ENCODE measurements around the gene DHRS3.

The DHRS3 gene

GRCh38 chr1:12585536-12585935 is 32.5 kb downstream of the DHRS3 start:
- Histone ChIP-seq H3K79me2 (peaks cover 3% of the 10 kb centered on the region), H3K4me2 (ENCODE audit: low read length) (no peak overlapping the region), H2AFZ (no peak overlapping the region), H3K36me3 (ENCODE audit: control insufficient read depth, insufficient read depth, low read length) (no peaks in the 10 kb centered on the region), H3K27me3 (ENCODE audit: control insufficient read depth, insufficient read depth, low read length) (no peaks in the 10 kb centered on the region), H3K9ac (no peak overlapping the region), H3K4me1 (no peaks in the 10 kb centered on the region), H3K27ac (no peak overlapping the region), H3K9me3 (ENCODE audit: control insufficient read depth, low read length) (no peaks in the 10 kb centered on the region), H3K4me3 (ENCODE audit: low read depth, low read length) (no peak overlapping the region)
- TF ChIP-seq CTCF (IDR thresholded peaks at IDR 0.05) = no peak

- Histone ChIP-seq H3K4me2 (ENCODE audit: low read length) (no peak overlapping the region), H3K4me1 (no peaks in the 10 kb centered on the region), H3K79me2 (peaks cover 3% of the 10 kb centered on the region), H3K9ac (no peak overlapping the region), H2AFZ (no peak overlapping the region), H3K9me3 (ENCODE audit: control insufficient read depth, low read length) (no peaks in the 10 kb centered on the region), H3K27ac (no peak overlapping the region), H3K4me3 (ENCODE audit: low read depth, low read length) (no peak overlapping the region), H3K36me3 (ENCODE audit: control insufficient read depth, insufficient read depth, low read length) (no peaks in the 10 kb centered on the region), H3K27me3 (ENCODE audit: control insufficient read depth, insufficient read depth, low read length) (no peaks in the 10 kb centered on the region)
- TF ChIP-seq CTCF (IDR thresholded peaks at IDR 0.05) = no peak
Measured at GRCh38 chr1:12584900-12585525, 33.0 kb downstream of the DHRS3 start.

- H3K9me3 ChIP-seq (ENCODE audit: control insufficient read depth, low read length) = no peaks in the 10 kb centered on the region
- TF ChIP-seq CTCF (IDR thresholded peaks at IDR 0.05) = no peak
- peaks cover 1% of the 10 kb centered on the region for H3K79me2 ChIP-seq
- H2AFZ ChIP-seq = no peak overlapping the region
- no peak overlapping the region for H3K27ac ChIP-seq
- H3K36me3 ChIP-seq (ENCODE audit: control insufficient read depth, insufficient read depth, low read length) = no peaks in the 10 kb centered on the region
- H3K4me1 ChIP-seq = no peaks in the 10 kb centered on the region
- H3K4me3 ChIP-seq (ENCODE audit: low read depth, low read length) = no peak overlapping the region
- H3K27me3 ChIP-seq (ENCODE audit: control insufficient read depth, insufficient read depth, low read length) = no peaks in the 10 kb centered on the region
- no peak overlapping the region for H3K9ac ChIP-seq
- H3K4me2 ChIP-seq (ENCODE audit: low read length) = no peak overlapping the region
Measured at GRCh38 chr1:12583484-12583883, 34.5 kb downstream of the DHRS3 start.

- Histone ChIP-seq H3K27me3 (ENCODE audit: control insufficient read depth, insufficient read depth, low read length) (no peaks in the 10 kb centered on the region), H3K36me3 (ENCODE audit: control insufficient read depth, insufficient read depth, low read length) (no peaks in the 10 kb centered on the region)
Measured at GRCh38 chr1:12582649-12583048, 35.4 kb downstream of the DHRS3 start.

More at GRCh38 chr1:12582649-12583048, 35.4 kb downstream of the DHRS3 start:
- H3K9ac ChIP-seq = no peak overlapping the region
- no peaks in the 10 kb centered on the region for H3K79me2 ChIP-seq
- no peak overlapping the region for H3K4me2 ChIP-seq (ENCODE audit: low read length)
- H3K4me1 ChIP-seq = no peaks in the 10 kb centered on the region
- no peaks in the 10 kb centered on the region for H3K9me3 ChIP-seq (ENCODE audit: control insufficient read depth, low read length)
- no peak for TF ChIP-seq CTCF (IDR thresholded peaks at IDR 0.05)
- H3K4me3 ChIP-seq (ENCODE audit: low read depth, low read length) = no peak overlapping the region
- H3K27ac ChIP-seq = no peak overlapping the region
- no peak overlapping the region for H2AFZ ChIP-seq
